Amygdala (tissue), 56 donors: ENCODE measurements around the gene SHISA3.
A peak's percentile ranks its signal among the peaks of the same experiment; 100 is the strongest.

Experiments used
- DNase-seq, 56 donors: peaks; one replicate each; lab custom pipeline; 2025; lab: John Stamatoyannopoulos, UW

SHISA3 gene

DNA sequence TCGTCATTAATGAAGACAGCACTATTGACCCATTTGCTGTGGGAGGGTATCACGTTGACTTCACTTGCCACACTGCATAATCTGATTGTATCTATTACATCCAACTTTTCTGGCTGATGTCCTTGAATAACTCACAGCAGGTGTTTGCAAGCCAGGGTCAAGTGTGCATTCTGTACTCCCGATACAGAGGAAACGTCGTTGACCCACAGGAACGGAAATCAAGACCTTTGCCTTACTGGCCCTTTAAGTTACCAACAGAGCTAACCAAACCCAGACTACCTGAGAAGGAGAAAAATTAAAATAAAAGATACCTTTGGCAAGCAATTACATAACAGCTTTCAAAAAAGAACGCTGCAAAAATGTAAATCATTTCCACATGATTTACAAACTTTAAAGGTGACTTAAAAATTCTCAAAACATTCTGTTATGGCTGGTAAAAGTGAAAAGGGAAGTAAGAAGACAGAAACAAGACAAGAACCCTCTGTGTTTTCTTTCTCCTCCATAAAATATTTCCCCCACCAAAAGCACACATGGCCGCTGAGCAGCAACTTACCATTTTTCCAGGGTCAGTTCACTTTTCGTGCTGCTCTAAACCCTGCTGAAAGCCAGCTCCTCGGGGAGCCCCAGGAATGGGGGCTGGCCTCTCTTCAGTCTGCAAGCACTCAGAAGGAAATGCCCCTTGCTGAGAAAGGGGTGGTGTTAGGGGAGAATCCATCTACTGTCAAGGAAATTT, 6.5 kb upstream of the SHISA3 start:
- no peak for DNase-seq

DNA sequence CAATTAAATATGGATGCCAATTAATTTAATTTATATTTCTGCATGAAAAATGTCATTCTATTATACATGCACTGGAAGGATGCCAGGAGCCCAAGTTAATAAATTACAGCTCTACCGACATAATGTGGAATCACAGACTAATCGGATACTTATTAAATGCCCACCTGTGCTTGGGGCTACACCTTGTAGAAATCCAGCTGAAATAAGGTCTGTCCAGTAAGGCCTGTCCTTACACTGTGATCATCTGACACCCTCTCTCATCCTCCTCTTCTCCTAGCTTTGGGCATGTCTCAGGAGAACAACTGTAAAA, 6.0 kb upstream of the SHISA3 start:
- DNase-seq: no peak

DNA sequence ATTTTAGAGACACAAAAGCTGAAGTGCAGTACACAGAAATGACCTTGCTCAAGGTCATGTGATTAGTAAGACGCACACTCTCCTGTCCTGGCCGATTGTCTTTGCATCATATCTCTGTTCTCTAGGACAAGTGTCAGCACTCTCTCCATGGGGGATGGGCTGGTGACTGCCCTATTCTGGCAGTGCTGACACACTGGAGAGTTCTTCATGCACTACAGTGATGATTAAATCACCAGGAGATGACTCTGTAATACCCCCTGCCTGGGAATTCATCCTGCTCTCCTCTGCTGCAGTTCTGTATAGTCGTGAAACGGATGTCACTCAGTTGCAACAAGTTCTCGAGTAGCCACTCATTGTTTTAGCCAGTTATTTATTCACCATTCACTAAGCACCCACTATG, 5.3 kb upstream of the SHISA3 start:
- no peak for DNase-seq

DNA sequence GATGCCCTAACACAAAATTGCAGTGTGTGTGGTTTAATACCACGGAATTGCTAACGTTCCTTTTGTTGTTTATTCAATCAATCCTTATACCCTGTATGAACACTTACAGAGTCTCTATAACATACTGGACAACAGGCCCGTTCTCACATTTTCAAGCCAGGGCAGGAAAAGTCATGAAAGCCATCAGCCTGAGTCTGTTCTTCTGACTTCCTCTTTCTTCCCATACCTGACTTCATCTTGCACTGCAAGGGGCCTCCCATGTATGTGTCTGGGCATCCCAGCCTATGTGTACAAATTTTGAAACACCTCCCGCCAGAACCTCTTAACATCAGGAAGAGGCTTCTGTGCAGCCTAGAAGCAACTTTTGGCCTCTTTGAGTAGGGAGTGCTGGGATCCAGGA, 4.9 kb upstream of the SHISA3 start:
- DNase-seq: no peak

DNA sequence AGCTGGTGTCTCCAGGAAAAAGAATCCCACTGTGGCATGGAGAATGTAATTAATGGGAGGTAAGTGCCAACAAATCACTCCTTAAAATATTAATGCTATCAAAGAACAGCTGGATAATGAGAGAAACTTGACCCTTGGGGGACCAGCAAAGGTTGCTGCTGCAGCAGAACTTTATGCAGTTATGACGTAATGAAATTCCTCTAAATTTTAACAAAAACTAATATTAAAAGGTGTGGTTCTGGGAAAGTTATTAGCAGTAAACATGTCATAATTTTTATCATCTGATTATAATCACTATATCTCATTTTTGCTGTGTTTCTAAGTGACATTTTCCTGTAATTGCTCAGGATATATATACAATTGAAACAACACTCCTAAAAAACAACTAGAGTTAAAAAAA, 1.7 kb upstream of the SHISA3 start:
- no peak for DNase-seq

DNA sequence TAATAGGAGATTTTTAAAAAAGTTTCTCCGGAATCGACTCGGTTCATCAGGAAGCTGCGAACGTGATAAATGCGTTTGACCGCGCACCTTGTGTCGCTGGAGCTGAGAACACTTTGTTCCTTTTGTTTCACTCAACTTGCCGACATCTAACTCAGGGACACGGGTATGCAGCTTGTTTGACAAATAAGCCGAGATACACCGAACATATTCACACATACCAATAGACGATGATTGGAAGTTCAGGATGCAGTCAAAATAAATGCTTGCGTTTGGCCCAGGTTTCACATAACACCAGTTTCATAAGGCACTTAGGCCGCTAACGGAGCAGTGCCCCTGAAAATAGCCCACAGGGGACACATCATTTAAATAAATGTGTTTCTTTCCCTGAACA, 932 bp upstream of the SHISA3 start:
- DNase-seq: no peak

DNA sequence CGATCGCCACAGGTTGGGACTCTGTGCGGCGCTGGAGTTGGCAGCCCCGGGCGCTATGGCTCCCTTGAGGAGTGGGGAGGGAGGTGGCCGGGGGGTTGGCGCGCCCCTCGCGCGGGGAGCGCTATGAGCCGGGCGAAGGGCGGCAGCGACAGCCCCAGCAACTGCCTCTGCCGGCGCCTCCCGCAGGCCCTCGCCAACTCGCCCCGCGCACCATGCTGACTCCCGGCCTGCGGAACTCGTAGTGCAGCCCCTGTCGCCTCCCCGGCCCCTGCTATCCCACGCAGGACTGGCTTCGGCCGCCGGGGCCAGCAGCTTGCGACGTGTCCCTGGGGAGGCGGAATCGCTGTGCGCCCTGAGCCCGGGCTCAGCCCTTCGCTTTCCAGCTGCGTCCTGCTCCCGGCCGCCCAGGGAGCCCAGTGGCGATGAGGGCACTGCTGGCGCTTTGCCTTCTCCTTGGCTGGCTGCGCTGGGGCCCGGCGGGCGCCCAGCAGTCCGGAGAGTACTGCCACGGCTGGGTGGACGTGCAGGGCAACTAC, 415 bp downstream of the SHISA3 start:
- DNase-seq: peak in 3 of 56 donors; percentile 4 to 25 (median 5)

DNA sequence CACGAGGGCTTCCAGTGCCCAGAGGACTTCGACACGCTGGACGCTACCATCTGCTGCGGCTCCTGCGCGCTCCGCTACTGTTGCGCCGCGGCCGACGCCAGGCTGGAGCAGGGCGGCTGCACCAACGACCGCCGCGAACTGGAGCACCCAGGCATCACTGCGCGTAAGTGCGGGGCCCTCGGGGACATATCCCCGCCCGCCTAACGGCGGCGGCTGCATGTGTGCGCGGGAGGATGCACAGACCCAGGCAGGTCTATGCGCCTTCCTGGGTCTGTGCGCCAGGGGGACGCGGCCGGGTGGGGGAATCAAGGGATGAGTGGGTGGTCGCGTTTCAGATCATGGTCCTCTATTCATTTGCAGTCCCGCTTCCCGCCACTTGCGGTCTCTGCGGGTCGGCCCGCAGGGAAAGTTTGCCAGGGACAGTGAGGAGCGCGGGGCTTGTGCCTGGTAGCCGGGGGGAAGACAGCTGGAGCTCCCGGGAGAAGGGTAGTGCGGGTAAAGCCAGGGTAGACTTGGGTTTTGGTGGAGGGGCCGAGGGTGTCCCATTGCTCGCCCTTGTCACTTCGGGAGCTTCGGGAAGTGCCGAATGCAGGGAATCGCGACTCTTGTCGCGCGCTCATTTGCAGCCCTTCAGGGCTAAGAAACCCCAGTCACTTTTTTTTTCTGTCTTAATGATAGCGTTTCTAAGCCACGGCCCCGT, 1.0 kb downstream of the SHISA3 start:
- DNase-seq: no peak

DNA sequence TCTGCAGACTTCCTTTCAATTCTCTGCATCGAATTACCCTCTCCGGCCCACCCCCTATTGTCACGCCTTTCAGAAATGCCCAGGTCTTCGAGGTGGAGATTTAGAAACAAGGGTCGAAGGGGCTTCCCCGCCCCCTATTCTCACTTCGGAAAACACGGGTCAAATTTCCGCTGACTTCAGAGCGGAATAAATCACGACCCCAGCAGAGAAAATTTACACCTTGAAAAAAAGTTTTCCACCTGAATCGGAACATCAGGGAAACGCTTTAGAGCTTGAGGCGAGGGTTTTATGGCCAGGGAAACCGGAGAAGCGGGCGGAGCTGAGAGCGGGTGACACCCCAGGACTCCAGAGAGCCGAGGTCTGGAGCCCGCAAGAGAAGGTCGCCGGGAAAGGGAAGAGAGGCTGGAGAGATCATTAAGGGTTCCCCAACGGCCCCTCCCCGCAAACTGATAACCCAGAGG, 1.6 kb downstream of the SHISA3 start:
- DNase-seq: no peak

DNA sequence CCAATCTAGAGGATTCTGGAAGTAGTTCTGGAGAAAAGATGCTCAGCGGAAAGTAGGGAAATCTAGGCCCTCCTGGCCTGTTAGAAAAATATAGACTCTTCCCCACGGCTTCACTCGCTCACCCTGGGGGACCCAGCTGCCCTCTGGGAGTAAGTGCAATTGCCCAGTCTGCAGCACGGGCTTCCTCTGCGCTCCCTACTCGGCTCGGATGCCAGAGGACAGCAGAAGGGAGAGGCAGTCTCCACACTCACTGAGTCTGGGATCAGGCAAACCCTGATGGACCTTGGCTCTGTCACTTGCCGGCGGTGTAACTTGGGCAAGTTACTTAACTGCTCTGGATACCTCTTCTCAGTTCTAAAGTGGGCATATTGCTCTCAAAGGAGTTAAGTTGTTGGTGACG, 2.1 kb downstream of the SHISA3 start:
- no peak for DNase-seq

DNA sequence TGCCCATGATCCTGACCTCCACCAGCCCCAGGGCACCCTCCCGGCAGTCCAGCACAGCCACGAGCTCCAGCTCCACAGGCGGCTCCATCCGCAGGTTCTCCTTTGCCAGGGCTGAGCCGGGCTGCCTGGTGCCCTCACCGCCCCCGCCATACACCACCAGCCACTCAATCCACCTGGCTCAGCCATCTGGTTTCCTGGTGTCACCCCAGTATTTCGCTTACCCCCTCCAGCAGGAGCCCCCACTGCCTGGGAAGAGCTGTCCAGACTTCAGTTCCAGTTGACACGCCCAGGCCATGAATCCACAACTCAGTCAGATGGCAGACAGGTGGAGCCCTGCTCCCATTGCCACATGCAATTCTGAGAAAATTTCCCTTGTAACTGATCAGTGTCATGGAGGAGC, 3.9 kb downstream of the SHISA3 start:
- DNase-seq: no peak

DNA sequence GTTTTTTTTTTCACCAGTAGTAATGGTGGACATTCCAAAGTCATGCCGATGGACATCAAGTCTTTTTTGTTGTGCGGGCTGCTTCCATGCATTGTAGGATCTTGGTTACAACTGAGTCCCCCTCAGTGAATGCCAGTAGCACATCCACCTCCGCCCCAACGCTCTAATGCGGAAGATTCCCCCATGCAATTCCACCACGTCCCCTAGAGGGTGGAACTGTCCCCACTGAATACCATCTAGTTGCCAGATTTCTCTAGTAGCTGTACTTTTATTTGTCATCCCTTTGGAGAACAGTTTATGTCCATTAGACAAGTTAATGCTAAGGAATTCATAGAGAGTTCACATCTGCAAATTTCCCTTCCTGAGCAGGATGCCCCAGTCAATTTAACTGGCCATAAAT, 6.7 kb downstream of the SHISA3 start:
- DNase-seq: no peak

DNA sequence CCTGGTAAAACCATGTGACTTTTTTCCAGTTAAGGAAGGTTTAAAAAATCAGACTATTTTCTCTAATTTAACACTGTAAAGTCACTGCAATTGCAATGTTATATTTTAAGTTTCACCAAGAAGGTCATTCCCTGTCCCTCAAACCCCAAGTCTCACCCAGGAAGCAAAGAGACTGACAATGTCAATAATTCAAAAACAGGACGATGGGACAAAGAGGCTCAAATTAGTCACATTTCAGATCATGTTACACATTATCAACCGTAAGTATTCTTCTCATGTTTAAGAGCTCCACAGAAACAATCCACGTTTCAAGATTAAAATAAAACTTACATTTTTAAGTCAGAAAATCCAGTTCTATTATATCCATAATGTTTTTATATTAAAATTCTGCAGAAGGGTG, 13.2 kb downstream of the SHISA3 start:
- DNase-seq: no peak

DNA sequence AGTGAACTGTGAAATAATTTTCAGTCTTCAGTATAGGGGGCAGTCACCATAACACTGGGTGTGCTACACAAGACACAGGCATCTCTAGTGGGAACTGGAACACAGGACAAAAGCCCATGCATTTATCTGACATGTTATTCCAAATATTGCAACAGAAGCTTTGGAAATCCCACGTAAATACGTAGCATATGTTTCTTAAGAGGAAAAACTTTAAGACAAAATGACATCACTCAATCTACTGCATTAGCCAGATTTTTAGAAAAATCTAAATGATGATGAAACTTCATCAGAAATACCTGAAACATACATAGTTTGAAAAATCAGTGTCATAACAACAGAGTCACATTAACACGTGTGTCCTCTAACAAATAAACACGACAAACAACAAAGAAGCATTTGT, 14.5 kb downstream of the SHISA3 start:
- DNase-seq: no peak

DNA sequence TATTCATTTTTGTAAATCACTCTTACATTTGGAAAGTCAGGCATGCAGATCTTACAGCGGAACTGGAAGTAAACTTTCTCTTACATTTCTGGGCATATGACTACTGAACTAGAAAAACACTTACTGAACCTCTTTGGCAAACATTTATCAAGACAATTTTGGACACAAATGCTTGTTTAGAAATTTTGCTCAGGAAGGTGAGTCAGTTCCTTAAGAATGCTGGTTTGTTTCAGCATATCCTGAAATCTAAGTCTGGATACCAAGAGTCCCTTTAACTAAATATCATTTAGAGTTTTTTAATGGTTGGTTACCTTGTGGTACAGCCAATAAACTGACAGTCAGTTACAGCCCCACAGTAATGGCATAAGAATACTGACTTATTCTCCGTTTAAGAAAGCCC, 15.0 kb downstream of the SHISA3 start:
- no peak for DNase-seq

DNA sequence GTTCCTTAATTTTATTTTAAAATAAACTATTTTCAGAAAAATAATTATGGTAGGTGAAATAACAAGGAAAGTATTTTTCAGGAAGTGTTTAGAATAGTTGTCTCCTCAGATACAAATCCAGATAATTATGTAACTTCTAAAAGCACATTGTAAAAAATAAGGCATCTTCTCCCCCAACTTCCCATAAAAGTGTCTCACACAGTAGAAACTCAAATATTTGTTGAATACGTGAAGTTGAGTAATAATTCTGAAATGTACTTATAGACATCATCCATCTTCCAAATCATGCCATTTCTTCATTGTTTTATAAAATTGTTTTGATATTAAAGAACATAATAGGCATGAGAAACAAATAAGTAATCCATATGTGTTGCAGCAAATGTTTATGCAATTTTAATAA, 18.0 kb downstream of the SHISA3 start:
- DNase-seq: no peak

DNA sequence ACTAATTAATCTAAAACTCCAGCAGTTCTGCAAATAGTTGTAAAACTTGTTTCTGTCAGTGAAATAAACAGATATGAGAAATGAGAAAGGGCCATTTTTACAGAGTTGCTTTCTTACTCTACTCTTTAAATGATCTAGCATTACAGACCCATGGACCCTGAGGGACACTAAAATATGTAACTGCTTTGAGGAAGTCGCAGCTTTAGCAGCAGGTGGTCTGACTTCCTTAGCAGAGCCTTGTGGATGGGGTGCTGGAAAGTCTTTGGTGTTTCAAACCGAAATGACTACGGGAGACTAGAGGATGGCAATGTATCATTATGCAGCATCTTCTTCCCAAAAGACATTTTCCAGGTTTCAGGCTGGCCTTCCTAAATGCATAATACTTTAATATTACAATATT, 18.7 kb downstream of the SHISA3 start:
- no peak for DNase-seq

DNA sequence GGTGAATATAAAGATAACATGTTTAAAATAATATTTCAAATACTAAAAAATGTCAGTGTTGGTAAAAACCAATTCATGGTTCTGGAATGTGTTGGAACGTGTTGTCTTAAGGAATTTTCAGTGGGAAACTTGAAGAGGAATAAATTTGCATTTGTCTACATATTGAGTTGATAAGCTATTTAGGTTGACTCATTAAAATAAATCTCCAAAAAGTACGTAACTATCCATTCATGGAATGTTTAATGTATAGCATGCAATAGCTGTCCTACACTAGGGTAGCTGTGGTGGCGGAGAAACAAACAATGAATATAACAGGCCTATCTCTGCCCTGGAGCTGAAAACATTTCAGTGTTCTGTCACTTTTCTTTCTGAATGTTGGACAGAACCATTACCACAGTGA, 20.3 kb downstream of the SHISA3 start:
- no peak for DNase-seq

DNA sequence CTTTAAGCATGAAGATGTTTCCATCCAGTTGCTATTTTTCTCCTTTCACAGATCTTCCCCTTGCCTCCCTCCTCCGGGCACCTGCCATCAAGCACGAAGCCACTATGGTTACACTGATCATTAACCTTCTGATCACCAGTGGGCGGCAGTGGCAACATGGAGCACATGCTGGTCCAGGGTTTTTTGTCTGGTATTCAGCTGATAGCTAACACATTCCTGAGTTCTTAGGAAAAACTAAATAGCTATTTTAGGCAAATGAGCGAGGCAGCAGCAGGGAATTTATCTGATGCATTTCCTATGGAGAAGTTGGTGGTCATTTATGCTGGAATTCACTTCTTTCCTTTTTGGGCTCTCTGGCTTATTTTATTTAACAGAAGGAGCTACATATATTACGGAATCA, 22.9 kb downstream of the SHISA3 start:
- DNase-seq: no peak

DNA sequence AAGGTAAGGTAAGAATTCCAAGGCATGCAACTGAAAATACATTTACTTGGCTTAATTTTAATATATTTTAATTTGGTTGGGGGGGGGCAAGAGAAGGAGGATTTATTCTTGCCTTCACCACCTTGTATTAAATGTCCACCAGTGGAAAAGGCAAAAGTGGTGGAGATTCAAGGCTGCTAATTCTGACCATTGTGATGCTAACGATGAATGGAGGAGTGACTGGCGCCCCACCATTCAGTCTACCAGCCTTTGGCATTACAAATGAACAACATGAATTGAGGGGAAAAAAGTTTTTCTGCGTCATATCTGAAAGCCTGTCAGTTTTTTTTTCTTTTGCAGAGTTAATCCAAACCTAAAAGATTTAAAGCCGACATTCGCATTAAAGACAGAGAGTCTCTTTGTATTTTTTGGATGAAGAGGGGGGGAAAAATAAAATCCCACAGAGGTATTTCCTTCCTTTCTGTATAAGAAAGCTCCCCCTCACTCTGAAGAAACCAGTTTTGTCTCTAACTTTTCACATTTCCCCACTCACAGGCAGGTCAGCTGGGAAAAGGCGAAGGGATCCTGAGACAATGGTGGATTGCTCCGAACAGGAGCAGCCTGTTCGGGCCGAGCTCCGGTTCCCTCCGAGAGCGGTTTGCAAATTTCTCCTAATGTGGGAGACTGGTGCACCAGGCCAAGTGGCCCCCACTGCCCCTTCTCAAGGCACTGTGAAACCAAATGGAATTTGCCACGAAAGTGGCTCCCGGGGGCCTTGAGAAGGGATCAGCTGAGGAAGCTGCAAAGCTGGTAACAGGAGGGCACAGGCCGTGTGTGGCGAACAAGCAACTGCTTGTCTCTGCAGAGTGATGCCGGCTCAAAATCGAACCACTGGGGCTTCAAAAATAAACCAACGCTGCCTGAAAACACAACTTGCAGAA, 28.1 kb downstream of the SHISA3 start:
- peak in 2 of 56 donors; percentile 1 to 3 for DNase-seq

DNA sequence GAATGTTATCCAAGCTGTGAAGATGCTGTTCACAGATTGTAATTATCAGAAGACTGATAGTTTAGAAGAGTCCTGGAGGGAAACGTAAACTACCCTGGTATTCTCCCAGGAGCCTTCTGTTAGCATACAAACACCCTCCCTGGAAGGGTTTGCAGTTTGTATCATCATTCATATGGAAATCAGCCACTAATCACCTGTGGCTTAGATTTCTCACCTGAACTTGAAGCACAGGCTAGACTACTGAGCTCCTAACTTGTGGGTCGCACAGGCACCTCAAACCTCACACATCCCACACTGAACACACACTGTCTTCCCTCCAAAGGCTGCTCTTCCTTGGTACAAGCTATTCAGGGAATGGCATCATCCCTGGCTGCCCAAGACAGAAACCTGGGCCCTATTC, 30.7 kb downstream of the SHISA3 start:
- DNase-seq: no peak
